GM18873 (cell line): ENCODE results near the gene ATIC.

ENCODE experiments used
- ATAC-seq: cut with Tn5 transposase; IDR thresholded peaks from one replicate; pipeline ENCODE4 v1.9.1; 2021; ENCODE audit warnings: mild to moderate bottlenecking, moderate library complexity, moderate number of reproducible peaks; ENCODE audit not compliant: unreplicated experiment, low FRiP score

ATIC gene

DNA sequence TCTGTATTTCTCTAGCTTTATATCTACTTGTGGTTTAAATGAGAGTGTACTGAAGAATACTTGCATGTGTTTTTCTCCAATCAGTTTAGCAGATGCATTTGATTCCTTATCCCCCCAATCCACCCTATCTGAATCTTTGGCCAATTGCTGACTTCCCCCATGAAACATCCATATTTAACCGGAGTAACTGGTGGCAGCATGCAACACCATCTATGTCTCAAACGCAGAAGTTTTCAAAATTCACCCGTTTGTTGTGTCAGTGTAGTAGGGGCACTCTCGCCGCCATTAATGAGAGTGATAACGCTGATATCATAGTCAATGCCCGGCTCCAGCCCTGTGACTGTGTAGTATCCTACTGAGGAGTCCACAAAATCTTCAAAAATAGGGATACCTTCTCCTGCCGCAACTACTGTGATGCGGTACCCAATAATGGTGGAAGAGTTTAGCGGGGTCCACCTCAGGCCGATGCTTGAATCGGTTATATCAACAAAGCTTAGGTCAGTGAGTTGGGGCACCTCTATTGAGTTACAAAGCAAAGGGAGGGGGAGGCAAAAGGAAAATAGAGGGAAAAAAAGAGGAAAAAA lies 80.9 kb downstream of the ATIC start:
- no peak for ATAC-seq

DNA sequence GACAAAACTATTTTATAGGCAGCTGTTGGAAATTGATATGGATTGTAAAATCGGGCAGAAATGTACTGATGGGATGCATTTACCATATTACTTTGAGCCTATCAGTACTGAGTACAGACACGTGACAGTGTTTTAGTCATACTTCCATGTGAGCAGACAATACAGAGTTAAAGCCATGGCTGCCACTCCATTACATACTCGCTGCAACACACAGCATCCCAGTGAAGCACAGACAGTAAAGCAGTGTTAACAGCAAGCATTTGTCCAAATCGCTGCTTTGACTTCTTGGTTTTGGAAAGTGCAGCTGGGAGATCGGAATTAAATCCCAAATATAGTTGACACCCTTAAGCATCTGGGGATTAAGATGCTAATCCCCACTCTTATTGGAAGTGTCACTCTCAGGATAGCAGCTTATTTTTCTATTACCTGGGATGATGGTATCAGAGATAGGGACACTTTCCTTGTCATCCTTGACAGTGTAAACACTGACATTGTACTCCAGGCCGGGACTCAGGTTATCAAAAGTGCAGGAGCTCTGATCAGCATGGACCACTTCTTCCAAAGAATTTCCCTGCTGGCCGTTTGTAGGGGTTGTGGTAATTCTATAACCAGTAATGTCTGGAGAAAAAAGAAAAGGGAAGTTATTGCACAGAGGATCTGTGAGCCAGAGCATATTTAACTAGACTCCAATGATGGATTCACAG lies 82.4 kb downstream of the ATIC start:
- ATAC-seq: no peak

GRCh38 chr2:215395687-215396460 lies 84.0 kb downstream of the ATIC start:
- no peak for ATAC-seq

DNA sequence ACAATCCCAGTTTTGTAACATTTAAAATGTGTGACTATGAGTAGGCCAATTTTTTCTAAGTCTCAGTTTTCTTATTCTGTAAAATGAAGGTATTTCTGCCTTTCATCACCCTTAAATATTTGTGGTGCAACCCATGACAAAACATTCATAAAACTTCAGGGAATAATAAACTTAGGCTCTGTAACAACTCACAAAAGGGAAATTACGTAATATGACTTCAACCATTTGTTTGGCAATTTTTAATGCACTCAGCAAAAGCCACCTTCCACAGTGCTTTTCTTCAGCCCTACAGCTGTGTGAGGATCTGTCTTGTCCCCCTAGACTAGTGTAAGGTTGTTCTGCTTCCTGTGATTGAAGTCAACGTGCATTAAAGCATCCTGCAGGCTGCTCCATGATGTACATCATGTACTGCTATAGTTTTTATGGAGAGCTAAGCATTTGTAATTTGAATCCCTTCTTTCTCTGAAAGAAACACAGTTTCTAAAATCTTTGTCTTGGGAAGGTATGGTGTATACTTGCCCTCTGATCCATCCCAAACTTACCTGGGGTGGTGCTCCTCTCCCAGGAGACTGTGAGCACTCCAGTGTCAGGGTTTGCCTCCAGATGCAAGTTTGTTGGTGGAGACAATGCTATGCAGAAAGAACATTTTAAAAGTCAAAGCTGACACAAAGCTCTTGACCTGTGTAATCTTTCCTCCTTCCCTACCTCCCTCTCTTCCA lies 84.9 kb downstream of the ATIC start:
- ATAC-seq: no peak

DNA sequence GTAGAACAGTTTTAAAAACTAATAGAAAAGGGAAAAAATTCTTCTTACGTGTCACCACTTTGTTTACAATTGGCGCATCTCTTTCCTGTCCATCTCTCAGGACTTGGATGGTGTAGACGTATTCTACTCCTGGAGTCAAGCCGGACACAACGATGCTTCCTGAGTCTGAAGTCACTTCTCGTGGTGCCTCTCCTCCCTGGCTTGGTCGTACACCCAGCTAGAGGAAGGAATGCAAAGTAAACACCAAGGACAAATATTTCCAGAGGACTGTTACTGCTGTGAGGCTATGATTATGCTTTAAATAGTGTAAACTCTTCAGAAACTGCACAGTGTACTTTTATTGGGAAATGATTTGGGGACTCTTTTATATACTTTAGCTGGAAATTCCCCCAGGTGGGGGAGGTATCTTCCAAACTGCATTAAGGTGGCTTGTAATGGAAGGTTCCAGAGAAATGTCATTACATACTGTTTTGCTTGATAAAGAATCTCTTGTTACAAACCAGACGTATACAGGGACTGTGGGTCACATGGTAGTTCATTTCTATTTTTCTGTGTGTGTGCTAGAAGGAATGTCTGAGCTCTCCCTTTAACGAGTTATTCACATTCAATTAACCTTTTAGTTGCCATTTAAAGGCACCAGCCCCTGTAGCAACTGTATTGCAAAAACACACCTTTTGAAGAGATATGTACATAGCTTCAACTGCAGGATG lies 85.9 kb downstream of the ATIC start:
- ATAC-seq: no peak

- no peak for ATAC-seq
Measured at GRCh38 chr2:215399067-215399716, 87.3 kb downstream of the ATIC start.
